Suprapubic skin (tissue), 4 donors: ENCODE measurements around the gene OSBPL7.

Experiments used
- POLR2A ChIP-seq, 2 donors: fragments of 450-650 bp; IDR thresholded peaks; one replicate each; pipeline ENCODE4 v1.6.1; 2017; ENCODE audit warnings: antibody characterized with exemption in 2 of 2, mild to moderate bottlenecking in 2 of 2, moderate library complexity in 2 of 2
- POLR2AphosphoS5 ChIP-seq, 3 donors: sonication (generic); formaldehyde crosslinking; IDR thresholded peaks; one replicate each; pipeline ENCODE4 v1.6.1; 2017; ENCODE audit warnings: antibody characterized with exemption in 3 of 3

DNA sequence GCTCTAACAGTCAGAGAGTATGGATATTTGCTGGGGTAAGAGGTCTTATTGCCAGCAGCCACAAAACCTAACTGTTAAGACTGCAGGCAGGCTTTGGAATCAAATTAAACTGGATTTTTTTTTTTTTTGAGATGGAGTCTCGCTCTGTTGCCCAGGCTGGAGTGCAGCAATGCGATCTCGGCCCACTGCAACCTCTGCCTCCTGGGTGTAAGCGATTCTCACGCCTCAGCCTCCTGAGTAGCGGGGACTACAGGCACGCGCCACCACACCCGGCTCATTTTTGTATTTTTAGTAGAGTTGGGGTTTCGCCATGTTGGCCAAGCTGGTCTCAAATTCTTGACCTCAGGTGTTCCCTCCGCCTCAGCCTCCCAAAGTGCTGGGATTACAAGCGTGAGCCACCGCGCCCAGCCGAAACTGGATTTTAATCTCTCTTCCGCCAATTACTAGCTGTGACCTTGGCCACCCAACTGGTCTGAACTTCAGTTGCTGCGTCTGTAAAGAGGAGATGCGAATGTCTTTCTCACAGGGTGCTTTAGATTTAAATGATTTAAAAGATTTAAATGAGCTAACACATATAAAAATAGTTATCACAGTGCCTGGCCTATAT is 8.9 kb upstream of the OSBPL7 start:
- no peak for TF ChIP-seq POLR2A (IDR thresholded peaks at IDR 0.05)
- no peak for TF ChIP-seq POLR2AphosphoS5 (IDR thresholded peaks at IDR 0.05)
